ENCODE results near the gene CYS1.
"Not testable (repeated sequence)": the region's sequence is repeated elsewhere in the genome, so short reads cannot be mapped to it uniquely, and the experiment has no call there.

CYS1 gene

GRCh38 chr2:10028988-10029874 lies 51.0 kb downstream of the CYS1 start:
- DNase-seq = peak; percentile 7

- peak; percentile 3 for DNase-seq
These were observed 51.7 kb downstream of the CYS1 start for GRCh38 chr2:10028407-10028987.

- no peak for DNase-seq
These were observed 52.4 kb downstream of the CYS1 start for GRCh38 chr2:10027660-10028330.

- DNase-seq = no peak
These were observed 53.2 kb downstream of the CYS1 start for GRCh38 chr2:10026940-10027569.

GRCh38 chr2:10022966-10023662 lies 57.1 kb downstream of the CYS1 start:
- no peak for DNase-seq

- no peak for DNase-seq
These were observed 57.8 kb downstream of the CYS1 start for GRCh38 chr2:10022445-10022844.

- DNase-seq = no peak
These were observed 58.2 kb downstream of the CYS1 start for GRCh38 chr2:10022041-10022421.

- DNase-seq = peak; percentile 41
These were observed 60.4 kb downstream of the CYS1 start for GRCh38 chr2:10019602-10020400.

GRCh38 chr2:10019174-10019573 lies 61.0 kb downstream of the CYS1 start:
- no peak for DNase-seq

- no peak for DNase-seq
These were observed 62.8 kb downstream of the CYS1 start for GRCh38 chr2:10017313-10017941.

GRCh38 chr2:10016802-10017258 lies 63.4 kb downstream of the CYS1 start:
- DNase-seq = no peak

- DNase-seq = no peak
These were observed 64.0 kb downstream of the CYS1 start for GRCh38 chr2:10016001-10016801.

- not testable (repeated sequence) for DNase-seq
These were observed 64.7 kb downstream of the CYS1 start for GRCh38 chr2:10015376-10015989.

- DNase-seq = no peak
These were observed 65.6 kb downstream of the CYS1 start for GRCh38 chr2:10014418-10015190.

- not testable (repeated sequence) for DNase-seq
These were observed 66.4 kb downstream of the CYS1 start for GRCh38 chr2:10013651-10014417.

- DNase-seq = no peak
These were observed 67.2 kb downstream of the CYS1 start for GRCh38 chr2:10012963-10013461.

GRCh38 chr2:10012366-10012962 lies 67.7 kb downstream of the CYS1 start:
- not testable (repeated sequence) for DNase-seq

Measured in GF-D8 (cell line).